HCT116 (cell line): ENCODE results near the gene INPP5J. TPM values are rescaled to one million over a fixed set of nuclear protein-coding genes. Genes with fewer than 3 reads are reported as not detected.

Experiments
- ATAC-seq: fragments of 200-7000 bp; cut with Tn5 transposase; 2 replicates; pipeline ENCODE4 v1.9.1; 2020; ENCODE audit warnings: mild to moderate bottlenecking, moderate library complexity
- BruUV-seq: library from RNA; stranded (reverse); fragments of 400-500 nt; replicated peaks from 2 replicates; lab custom pipeline; 2021; lab: Mats Ljungman, UMichigan
- CTCF ChIA-PET: fragments of 300-600 bp; sonication (Branson Sonifier 250); formaldehyde crosslinking; loops from one replicate; lab custom pipeline; 2021; ENCODE audit warnings: antibody characterized with exemption; lab: Charles Lee
- POLR2A ChIA-PET: fragments of 300-600, 350-600 bp; sonication (Branson Sonifier 250); formaldehyde crosslinking; loops from one replicate; lab custom pipeline; 2021; ENCODE audit warnings: antibody characterized with exemption; lab: Charles Lee
- RAD21 ChIA-PET, 2 experiments: fragments of 300-600 bp; sonication (Branson Sonifier 250); formaldehyde crosslinking; loops; one replicate each; lab custom pipeline; 2023; ENCODE audit warnings: low total read pairs in 2 of 2; ENCODE audit not compliant: uncharacterized antibody in 2 of 2, unreplicated experiment in 2 of 2, low non-redundant PET in 1 of 2; lab: Charles Lee
- DNase-seq: peaks from one replicate; pipeline ENCODE4 v3.0.0-alpha.2; 2010; ENCODE audit warnings: low read depth, low spot score
- H2AFZ ChIP-seq: fragments of 200-600 bp; shearing (Covaris generic), sonication (generic); 2 replicates; pipeline ENCODE4 v1.6.1; 2017; ENCODE audit warnings: low read depth, mixed run types, mixed read lengths, antibody characterized with exemption, low read length; ENCODE audit not compliant: poor library complexity, severe bottlenecking
- H3K27ac ChIP-seq: 2 replicates; pipeline ENCODE4 v1.5.1; 2012; ENCODE audit warnings: low read depth, low read length
- H3K27me3 ChIP-seq: fragments of 200-600 bp; sonication (generic); 2 replicates; pipeline ENCODE4 v1.6.1; 2016; ENCODE audit warnings: mixed run types, low read length, mixed read lengths; ENCODE audit not compliant: insufficient read depth
- H3K36me3 ChIP-seq, 2 experiments: fragments of 200-500 bp in 1 of 2; fragments of 200-600 bp in 1 of 2; sonication (Bioruptor generic) in 1 of 2; sonication (generic) in 1 of 2; 2 replicates each; pipeline versions ENCODE4 v1.5.1 to v1.6.1; 2014 to 2016; ENCODE audit warnings: low read length in 2 of 2, inconsistent platforms in 1 of 2, mixed read lengths in 1 of 2, mixed run types in 1 of 2; ENCODE audit not compliant: insufficient read depth in 2 of 2, control insufficient read depth in 1 of 2
- H3K4me1 ChIP-seq, 2 experiments: fragments of 200-600 bp in 1 of 2; sonication (generic) in 1 of 2; 2 replicates each; pipeline versions ENCODE4 v1.5.1 to v1.6.1; 2012 to 2017; ENCODE audit warnings: low read length in 2 of 2, inconsistent platforms in 1 of 2, mild to moderate bottlenecking in 1 of 2, mixed read lengths in 1 of 2, mixed run types in 1 of 2, moderate library complexity in 1 of 2; ENCODE audit not compliant: insufficient read depth in 2 of 2, control insufficient read depth in 1 of 2
- H3K4me2 ChIP-seq: fragments of 200-600 bp; sonication (generic); 2 replicates; pipeline ENCODE4 v1.6.1; 2017; ENCODE audit warnings: mixed run types, low read length, mixed read lengths
- H3K4me3 ChIP-seq, 2 experiments: fragments of 200-600 bp in 1 of 2; sonication (generic) in 1 of 2; replicated peaks in 1 of 2; 2 replicates each; pipeline ENCODE4 v1.5.1; 2011 to 2016; ENCODE audit warnings: low read length in 2 of 2, control low read depth in 1 of 2, low read depth in 1 of 2, mild to moderate bottlenecking in 1 of 2, mixed read lengths in 1 of 2, mixed run types in 1 of 2
- H3K79me2 ChIP-seq: fragments of 200-600 bp; sonication (generic); 2 replicates; pipeline ENCODE4 v1.6.1; 2017; ENCODE audit warnings: mild to moderate bottlenecking, mixed run types, low read length, moderate library complexity, mixed read lengths; ENCODE audit not compliant: insufficient read depth
- H3K9ac ChIP-seq: fragments of 200-600 bp; sonication (generic); 2 replicates; pipeline ENCODE4 v1.6.1; 2016; ENCODE audit warnings: low read length, mixed read lengths
- H3K9me2 ChIP-seq: fragments of 200-600 bp; sonication (generic), shearing (Covaris generic); 2 replicates; pipeline ENCODE4 v1.6.1; 2017; ENCODE audit warnings: mixed run types, mild to moderate bottlenecking, moderate library complexity; ENCODE audit not compliant: insufficient read depth
- H3K9me3 ChIP-seq, 2 experiments: fragments of 200-500 bp in 1 of 2; fragments of 200-600 bp in 1 of 2; sonication (Bioruptor generic) in 1 of 2; sonication (generic) in 1 of 2; 2 replicates each; pipeline ENCODE4 v1.6.1; 2014 to 2017; ENCODE audit warnings: low read length in 2 of 2, mixed read lengths in 2 of 2, inconsistent platforms in 1 of 2, low read depth in 1 of 2, mild to moderate bottlenecking in 1 of 2, mixed run types in 1 of 2, moderate library complexity in 1 of 2; ENCODE audit not compliant: control insufficient read depth in 1 of 2, insufficient read depth in 1 of 2
- H4K20me1 ChIP-seq: fragments of 200-600 bp; sonication (generic), shearing (Covaris generic); 2 replicates; pipeline ENCODE4 v1.6.1; 2017; ENCODE audit warnings: mixed run types, mild to moderate bottlenecking, moderate library complexity; ENCODE audit not compliant: insufficient read depth
- ATF3 ChIP-seq: IDR thresholded peaks from 2 replicates; pipeline ENCODE4 v1.6.1; 2012
- EGR1 ChIP-seq: IDR thresholded peaks from 2 replicates; pipeline ENCODE4 v1.6.1; 2012; ENCODE audit warnings: low read depth
- FOSL1 ChIP-seq: IDR thresholded peaks from 2 replicates; pipeline ENCODE4 v1.6.1; 2012; ENCODE audit warnings: low read depth
- SP1 ChIP-seq: IDR thresholded peaks from 2 replicates; pipeline ENCODE4 v1.6.1; 2012; ENCODE audit warnings: low read depth
- ZNF274 ChIP-seq: fragments of 200-500 bp; sonication (Bioruptor generic); IDR thresholded peaks from 2 replicates; pipeline ENCODE4 v1.6.1; 2014; ENCODE audit warnings: mild to moderate bottlenecking, low read depth, low read length, inconsistent platforms
- intact Hi-C: fragments of 100-400 bp; cut with micrococcal nuclease; formaldehyde crosslinking; loops from 2 replicates; pipeline ENCODE4 v1.10.0; 2022
- total RNA-seq: library from RNA; stranded (reverse); gene quantifications from one replicate; pipeline ENCODE4 v1.2.1, GENCODE V29; 2021; ENCODE audit not compliant: unreplicated experiment
- TF ChIP-seq, protein P1 (sequence below): IDR thresholded peaks from 2 replicates; pipeline ENCODE4 v1.6.1; 2011; ENCODE audit warnings: mild to moderate bottlenecking, low read length, moderate library complexity; ENCODE audit not compliant: insufficient replicate concordance; ENCODE audit errors: extremely low read depth

Gene INPP5J
- total RNA-seq, 1 experiment from 2014 or later: 8.9 TPM

DNA sequence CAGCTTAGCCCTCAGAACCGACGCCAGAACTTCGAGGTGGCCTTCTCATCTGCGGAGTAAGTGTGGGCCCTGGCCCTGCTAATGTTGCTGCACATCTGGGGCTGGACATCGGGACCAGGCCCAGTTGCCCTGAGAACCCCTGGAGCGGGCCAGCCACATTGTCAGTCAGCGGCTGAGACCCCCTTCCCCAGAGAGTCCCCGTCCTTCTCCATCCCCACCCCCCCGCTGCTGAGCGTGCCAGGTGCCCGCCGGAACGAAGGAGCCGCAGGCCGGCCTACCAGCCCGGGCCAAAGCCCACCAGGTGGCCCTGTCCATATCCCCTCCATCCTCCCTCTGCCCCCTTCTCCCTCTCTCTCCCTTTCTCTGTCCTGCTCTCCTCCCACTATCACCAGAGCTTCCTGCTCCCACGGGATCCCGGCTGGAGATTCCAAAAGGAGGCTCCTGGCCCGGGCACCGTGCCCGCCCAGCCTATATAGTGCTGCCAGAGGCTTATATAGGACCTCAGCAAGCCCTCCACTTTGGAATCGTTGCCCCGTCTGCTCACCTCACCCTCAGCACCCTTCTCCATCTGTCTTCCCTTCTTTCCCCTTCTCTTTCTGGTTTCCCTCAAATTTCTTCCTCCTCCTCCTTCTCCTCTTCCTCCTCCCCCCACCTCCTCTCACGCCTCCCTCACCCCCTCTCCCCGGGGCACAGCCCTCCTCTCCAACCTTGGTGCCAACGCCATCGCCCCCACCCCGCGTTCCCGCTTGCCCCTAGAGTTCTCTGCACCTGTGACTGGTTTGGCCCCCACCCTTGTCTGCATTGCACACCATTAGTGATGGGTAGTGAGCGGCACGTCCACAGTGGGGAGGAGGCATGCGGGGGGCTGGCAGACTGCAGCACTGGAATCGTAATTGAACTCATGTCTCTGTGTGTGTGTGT lies 22.7 kb upstream of the INPP5J start:
- Histone ChIP-seq H3K9ac (no peak overlapping the region), H3K36me3 (peaks cover 25 to 51% of the 10 kb centered on the region in 2 experiments), H3K4me2 (no peak overlapping the region), H3K9me2 (no peaks in the 10 kb centered on the region), H2AFZ (no peak overlapping the region), H4K20me1 (no peaks in the 10 kb centered on the region), H3K27me3 (no peaks in the 10 kb centered on the region), H3K27ac (no peak overlapping the region), H3K79me2 (no peaks in the 10 kb centered on the region), H3K4me1 (peaks cover 0 to 15% of the 10 kb centered on the region in 2 experiments; a peak in 2 of 4 replicates), H3K9me3 (no peaks in the 10 kb centered on the region), H3K4me3 (no peak overlapping the region)
- DNase-seq (no peak), ATAC-seq (no peak)
- ChIA-PET CTCF (no interaction called here), RAD21 (no interaction called here), POLR2A (no interaction called here)
- no TSS peak for BruUV-seq
- no peak for TF ChIP-seq SP1
- TF ChIP-seq, protein P1, sequence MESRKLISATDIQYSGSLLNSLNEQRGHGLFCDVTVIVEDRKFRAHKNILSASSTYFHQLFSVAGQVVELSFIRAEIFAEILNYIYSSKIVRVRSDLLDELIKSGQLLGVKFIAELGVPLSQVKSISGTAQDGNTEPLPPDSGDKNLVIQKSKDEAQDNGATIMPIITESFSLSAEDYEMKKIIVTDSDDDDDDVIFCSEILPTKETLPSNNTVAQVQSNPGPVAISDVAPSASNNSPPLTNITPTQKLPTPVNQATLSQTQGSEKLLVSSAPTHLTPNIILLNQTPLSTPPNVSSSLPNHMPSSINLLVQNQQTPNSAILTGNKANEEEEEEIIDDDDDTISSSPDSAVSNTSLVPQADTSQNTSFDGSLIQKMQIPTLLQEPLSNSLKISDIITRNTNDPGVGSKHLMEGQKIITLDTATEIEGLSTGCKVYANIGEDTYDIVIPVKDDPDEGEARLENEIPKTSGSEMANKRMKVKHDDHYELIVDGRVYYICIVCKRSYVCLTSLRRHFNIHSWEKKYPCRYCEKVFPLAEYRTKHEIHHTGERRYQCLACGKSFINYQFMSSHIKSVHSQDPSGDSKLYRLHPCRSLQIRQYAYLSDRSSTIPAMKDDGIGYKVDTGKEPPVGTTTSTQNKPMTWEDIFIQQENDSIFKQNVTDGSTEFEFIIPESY: no peak
- no peak for TF ChIP-seq ZNF274
- no peak for TF ChIP-seq EGR1
- no peak for TF ChIP-seq FOSL1
- no peak for TF ChIP-seq ATF3
- intact Hi-C loops: no loop called here
